ENCODE data around the gene NECAP2.

DNA sequence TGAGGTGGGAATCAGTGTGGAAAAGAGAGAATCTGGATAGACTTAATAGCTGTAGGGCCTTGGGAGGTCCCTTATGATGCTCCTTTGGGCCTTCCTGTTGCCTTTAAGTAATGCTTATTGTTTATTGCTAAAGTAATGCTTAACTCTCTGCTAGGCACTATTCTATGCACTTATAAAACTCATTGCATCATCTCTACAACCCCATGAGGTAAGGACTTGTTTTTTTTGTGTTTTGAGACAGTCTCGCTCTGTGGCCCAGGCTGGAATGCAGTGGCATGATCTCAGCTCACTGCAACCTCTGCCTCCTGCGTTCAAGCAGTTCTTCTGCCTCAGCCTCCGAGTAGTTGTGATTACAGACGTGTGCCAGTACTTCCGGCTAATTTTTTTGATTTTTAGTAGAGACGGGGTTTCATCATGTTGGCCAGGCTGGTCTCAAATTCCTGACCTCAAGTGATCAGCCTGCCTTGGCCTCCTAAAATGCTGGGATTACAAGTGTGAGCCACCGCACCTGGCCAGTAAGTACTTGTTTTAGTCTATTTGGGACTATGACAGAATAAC is 22.3 kb downstream of the NECAP2 start:
- TF ChIP-seq, protein P1, sequence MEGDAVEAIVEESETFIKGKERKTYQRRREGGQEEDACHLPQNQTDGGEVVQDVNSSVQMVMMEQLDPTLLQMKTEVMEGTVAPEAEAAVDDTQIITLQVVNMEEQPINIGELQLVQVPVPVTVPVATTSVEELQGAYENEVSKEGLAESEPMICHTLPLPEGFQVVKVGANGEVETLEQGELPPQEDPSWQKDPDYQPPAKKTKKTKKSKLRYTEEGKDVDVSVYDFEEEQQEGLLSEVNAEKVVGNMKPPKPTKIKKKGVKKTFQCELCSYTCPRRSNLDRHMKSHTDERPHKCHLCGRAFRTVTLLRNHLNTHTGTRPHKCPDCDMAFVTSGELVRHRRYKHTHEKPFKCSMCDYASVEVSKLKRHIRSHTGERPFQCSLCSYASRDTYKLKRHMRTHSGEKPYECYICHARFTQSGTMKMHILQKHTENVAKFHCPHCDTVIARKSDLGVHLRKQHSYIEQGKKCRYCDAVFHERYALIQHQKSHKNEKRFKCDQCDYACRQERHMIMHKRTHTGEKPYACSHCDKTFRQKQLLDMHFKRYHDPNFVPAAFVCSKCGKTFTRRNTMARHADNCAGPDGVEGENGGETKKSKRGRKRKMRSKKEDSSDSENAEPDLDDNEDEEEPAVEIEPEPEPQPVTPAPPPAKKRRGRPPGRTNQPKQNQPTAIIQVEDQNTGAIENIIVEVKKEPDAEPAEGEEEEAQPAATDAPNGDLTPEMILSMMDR (IDR thresholded peaks at IDR 0.05): no peak
- TF ChIP-seq POLR2A (IDR thresholded peaks at IDR 0.05; ENCODE audit: low read depth) (no peak), POLR2AphosphoS5 (IDR thresholded peaks at IDR 0.05) (no peak)

All from esophagus muscularis mucosa (tissue), 3 donors.